GM12865 (cell line): Measurements from ENCODE around the gene FARS2.

Experiments used
- DNase-seq: peaks from one replicate; pipeline ENCODE4 v3.0.0; 2010; ENCODE audit warnings: low read depth
- H3K4me3 ChIP-seq: 2 replicates; pipeline ENCODE4 v1.5.1; 2011; ENCODE audit warnings: mild to moderate bottlenecking, low read depth, low read length, control low read depth
- CTCF ChIP-seq: IDR thresholded peaks from 2 replicates; pipeline ENCODE4 v1.5.1; 2011; ENCODE audit warnings: low read length, control low read depth, low read depth, inconsistent platforms; ENCODE audit not compliant: insufficient read depth; ENCODE audit errors: missing control alignments

Gene FARS2

GRCh38 chr6:5809450-5809849, 548.1 kb downstream of the FARS2 start:
- TF ChIP-seq CTCF = no peak
- no peak for DNase-seq

DNA sequence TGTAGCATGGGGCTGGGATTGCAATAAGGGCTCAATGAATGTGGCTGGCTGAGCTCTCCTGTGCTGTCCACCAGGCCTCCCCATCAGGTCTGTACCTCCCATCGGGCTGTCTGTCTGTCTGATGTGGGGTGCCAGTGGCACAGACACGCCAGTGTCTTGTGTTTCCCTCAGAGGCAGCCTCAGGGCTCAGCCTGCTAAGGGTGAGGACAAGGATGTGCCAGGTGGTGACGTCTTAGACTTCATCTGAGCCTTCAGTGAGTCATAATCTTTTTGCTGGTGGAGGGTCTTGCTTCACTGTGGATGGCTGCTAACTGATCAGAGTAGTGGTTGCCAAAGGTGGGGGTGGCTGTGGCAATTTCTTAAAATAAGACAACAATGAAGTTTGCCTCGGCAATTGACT, 550.7 kb downstream of the FARS2 start:
- no peak for DNase-seq
- TF ChIP-seq CTCF = no peak
- no peak overlapping the region for H3K4me3 ChIP-seq

More at GRCh38 chr6:5809450-5809849, 548.1 kb downstream of the FARS2 start:
- H3K4me3 ChIP-seq = no peak overlapping the region

DNA sequence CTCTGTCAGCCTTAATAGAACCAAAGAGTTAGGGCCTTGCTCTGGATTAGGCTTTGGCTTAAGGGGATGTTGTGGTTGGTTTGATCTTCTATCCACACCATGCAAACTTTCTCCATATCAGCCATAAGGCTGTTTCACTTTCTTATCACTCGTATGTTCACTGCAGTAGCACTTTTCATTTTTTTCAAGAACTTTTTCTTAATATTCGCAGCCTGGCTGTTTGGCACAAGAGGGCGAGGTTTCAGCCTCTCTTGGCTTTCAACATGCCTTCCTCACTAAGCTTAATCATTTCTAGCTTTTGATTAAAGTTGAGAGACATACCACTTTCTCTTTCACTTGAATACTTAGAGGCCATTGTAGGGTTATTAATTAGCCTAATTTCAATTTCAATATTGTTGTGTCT, 552.3 kb downstream of the FARS2 start:
- peak; percentile 59 for DNase-seq
- no peak overlapping the region for H3K4me3 ChIP-seq
- no peak for TF ChIP-seq CTCF

DNA sequence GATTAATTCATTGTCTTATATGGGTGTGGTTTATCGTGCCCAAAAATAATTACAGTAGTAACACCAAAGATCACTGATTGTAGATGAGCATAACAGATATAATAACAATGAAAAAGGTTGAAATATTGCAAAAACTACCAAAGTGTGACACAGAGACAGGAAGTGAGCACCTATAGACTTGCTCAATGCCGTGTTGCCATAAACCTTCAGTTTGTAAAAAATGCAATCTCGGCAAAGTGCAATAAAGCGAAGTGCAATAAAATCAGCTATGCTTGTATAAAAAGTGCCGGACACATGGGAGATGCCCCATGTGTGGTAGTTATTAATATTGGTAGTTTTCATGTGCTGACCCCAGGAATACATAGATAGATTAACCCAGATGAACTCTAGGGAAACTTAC, 552.8 kb downstream of the FARS2 start:
- no peak for DNase-seq
- no peak overlapping the region for H3K4me3 ChIP-seq
- no peak for TF ChIP-seq CTCF

- TF ChIP-seq CTCF = no peak
- DNase-seq = no peak
- no peak overlapping the region for H3K4me3 ChIP-seq
Observed at GRCh38 chr6:5814901-5815300, 553.6 kb downstream of the FARS2 start.

DNA sequence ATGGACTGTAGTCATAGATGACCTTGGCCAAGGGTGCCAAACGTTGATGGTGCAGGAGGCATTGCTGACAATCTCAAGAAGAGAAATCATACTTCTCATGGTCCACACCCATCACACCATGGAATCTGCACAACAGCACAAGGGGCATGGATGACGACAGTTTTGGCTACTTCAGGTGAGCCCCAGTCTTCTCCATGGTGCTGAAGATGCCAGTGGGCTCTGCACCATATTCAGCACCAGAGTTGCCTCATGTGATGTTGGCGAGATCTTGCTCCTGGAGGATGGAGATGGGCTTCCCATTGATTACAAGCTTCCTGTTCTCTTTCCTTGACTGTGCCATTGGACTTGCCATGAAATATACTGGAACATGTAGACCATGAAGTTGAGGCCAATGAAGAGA, 556.6 kb downstream of the FARS2 start:
- no peak for TF ChIP-seq CTCF
- DNase-seq = no peak
- H3K4me3 ChIP-seq = no peak overlapping the region

DNA sequence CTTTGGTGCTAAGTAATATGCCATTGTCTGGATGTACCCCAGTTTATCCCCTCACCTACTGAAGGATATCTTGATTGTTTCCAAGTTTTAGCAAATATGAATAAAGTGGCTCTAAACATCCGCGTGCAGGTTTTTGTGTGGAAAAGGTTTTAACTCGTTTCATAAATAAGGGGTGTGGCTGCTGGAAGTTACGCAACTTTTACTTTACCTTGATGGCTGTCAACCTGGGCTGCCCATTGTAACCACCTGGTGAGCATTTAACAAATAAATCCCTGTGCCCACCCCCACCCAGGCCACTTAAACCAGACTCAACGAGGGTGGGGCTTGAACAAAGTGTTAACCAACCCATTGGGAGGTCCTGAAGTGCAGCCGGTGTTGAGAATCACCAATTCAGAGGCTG, 557.6 kb downstream of the FARS2 start:
- TF ChIP-seq CTCF = no peak
- no peak overlapping the region for H3K4me3 ChIP-seq
- no peak for DNase-seq
